Measurements from ENCODE around the gene FANCG. TPM values are rescaled to one million over a fixed set of nuclear protein-coding genes. Genes with fewer than 3 reads are reported as not detected.

FANCG gene
- 25.9 TPM for polyA plus RNA-seq
- long read RNA-seq, donor 1, partial matches to known transcripts, result 0 of 1 reads
- long read RNA-seq, donor 1, other reads (novel, unspliced or antisense), result 0 of 1 reads
- long read RNA-seq, donor 2, partial matches to known transcripts, result 0 of 2 reads
- long read RNA-seq, donor 2, other reads (novel, unspliced or antisense), result 0 of 2 reads
- long read RNA-seq, donor 3, result 0 reads
- long read RNA-seq, donor 4, result 0 reads
- long read RNA-seq, donor 5, partial matches to known transcripts, result 0 of 2 reads
- long read RNA-seq, donor 5, other reads (novel, unspliced or antisense), result 0 of 2 reads
- long read RNA-seq, donor 6, partial matches to known transcripts, result 0 of 2 reads
- long read RNA-seq, donor 6, other reads (novel, unspliced or antisense), result 0 of 2 reads
- long read RNA-seq, donor 7, partial matches to known transcripts, result 0 of 1 reads
- long read RNA-seq, donor 7, other reads (novel, unspliced or antisense), result 0 of 1 reads
- long read RNA-seq, donor 8, partial matches to known transcripts, result 0 of 1 reads
- long read RNA-seq, donor 8, other reads (novel, unspliced or antisense), result 0 of 1 reads
- long read RNA-seq, donor 9, partial matches to known transcripts, result 0 of 1 reads
- long read RNA-seq, donor 9, other reads (novel, unspliced or antisense), result 0 of 1 reads
- long read RNA-seq, donor 10, result 0 reads
- long read RNA-seq, donor 11, result 0 reads

DNA sequence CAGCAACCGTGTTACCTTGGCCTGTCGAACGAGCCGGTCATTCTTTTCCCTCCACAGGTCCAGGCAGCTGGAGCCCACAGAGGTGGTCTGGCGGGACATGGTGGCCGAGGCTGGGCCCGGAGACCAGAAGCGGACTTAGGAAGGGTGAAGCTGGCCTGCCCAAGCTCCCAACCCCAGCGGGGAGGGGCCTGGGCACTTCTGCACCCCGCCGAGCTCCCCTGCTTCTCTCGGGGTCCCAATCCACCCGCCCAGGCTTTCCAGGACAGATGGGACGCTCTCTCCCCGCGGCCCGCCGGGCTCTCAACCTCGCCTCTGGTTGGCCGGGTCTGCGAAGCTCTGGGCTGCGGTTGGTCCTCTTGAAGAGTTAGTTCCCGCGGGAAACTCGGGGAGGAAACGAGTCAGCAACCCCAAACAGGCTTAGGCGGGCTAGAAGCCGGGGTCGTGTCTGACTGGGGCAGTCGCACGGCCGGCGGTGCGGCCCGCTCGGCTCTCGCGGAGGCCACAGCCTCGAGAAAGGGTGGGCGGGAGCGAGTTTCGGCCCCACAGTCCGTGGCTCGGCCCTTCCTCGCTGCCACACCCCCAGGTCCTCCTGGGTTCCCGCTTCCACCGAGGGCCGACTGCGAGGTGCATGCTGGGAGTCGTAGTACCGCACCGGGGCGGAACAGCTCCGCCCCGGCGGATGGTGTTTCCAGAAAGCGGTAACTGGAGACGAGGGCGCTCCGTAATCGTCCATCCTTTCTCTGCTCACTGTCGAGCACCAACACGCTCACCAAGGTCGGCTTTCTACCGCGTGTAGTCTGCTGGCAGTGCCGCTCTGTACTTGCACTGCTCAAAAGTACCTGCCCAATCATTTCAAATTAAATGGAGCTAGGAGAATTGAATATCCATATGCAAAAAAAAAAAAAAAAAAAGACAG is at the start of gene FANCG:
Gene FANCG, minus strand, starts transcription at position 517 of the 916 bp plus-strand sequence. Its CDS starts 418 bp downstream, at position 99.
- Histone ChIP-seq H3K4me1 (ENCODE audit: control insufficient read depth, insufficient read depth, low read length) (peaks cover 3% of the 10 kb centered on the region), H3K36me3 (ENCODE audit: control insufficient read depth, insufficient read depth, low read length) (peaks cover 25% of the 10 kb centered on the region), H3K4me3 (ENCODE audit: low read length) (peak within 1 kb of the TSS; percentile 80), H3K9me3 (ENCODE audit: control insufficient read depth, low read depth, low read length) (no peaks in the 10 kb centered on the region), H3K27ac (ENCODE audit: low read length) (peak within 1 kb of the TSS; percentile 82), H3K27me3 (ENCODE audit: control insufficient read depth, insufficient read depth, low read length) (no peaks in the 10 kb centered on the region)
- WGBS (ENCODE audit: insufficient coverage, low lambda C conversion rate), result no CpG with 5 or more reads among the region's 67 CpGs
- DNase-seq, result peak; percentile 85 to 95

- Histone ChIP-seq H3K36me3 (ENCODE audit: control insufficient read depth, insufficient read depth, low read length) (no peaks in the 10 kb centered on the region), H3K9me3 (ENCODE audit: control insufficient read depth, low read depth, low read length) (no peaks in the 10 kb centered on the region), H3K27ac (ENCODE audit: low read length) (peak overlapping the region; percentile 87), H3K27me3 (ENCODE audit: control insufficient read depth, insufficient read depth, low read length) (no peaks in the 10 kb centered on the region), H3K4me1 (ENCODE audit: control insufficient read depth, insufficient read depth, low read length) (peaks cover 20% of the 10 kb centered on the region), H3K4me3 (ENCODE audit: low read length) (peak overlapping the region; percentile 78)
- DNase-seq, result peak; percentile 88 to 91
- 38% methylated on average over 5 of the region's 30 CpGs for WGBS (ENCODE audit: insufficient coverage, low lambda C conversion rate)
Observed at GRCh38 chr9:35116898-35117551, 37.3 kb upstream of the FANCG start.

DNA sequence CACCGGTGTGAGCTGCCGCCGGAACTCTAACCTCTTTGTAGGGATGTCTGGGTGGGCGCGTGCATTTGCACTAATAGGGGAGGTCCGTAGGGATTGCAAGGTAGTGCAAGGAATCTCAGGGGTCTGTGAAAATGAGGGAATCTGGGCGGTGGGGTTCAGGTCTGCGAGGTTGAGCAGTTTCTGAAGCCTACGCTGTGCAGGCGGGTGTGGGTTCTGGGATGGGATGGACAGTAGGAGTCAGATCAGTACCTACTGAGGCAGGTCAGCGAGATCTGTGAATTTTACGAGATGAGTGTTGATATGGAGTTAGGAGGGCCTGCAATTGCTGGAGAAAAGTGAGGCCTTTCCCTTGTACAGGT is 36.8 kb upstream of the FANCG start:
- no CpG with 5 or more reads among the region's 12 CpGs for WGBS (ENCODE audit: insufficient coverage, low lambda C conversion rate)
- no peak for DNase-seq
- Histone ChIP-seq H3K27me3 (ENCODE audit: control insufficient read depth, insufficient read depth, low read length) (no peaks in the 10 kb centered on the region), H3K27ac (ENCODE audit: low read length) (peak overlapping the region; percentile 87), H3K4me1 (ENCODE audit: control insufficient read depth, insufficient read depth, low read length) (peaks cover 25% of the 10 kb centered on the region), H3K36me3 (ENCODE audit: control insufficient read depth, insufficient read depth, low read length) (no peaks in the 10 kb centered on the region), H3K9me3 (ENCODE audit: control insufficient read depth, low read depth, low read length) (no peaks in the 10 kb centered on the region), H3K4me3 (ENCODE audit: low read length) (peak overlapping the region; percentile 78)

- WGBS (ENCODE audit: insufficient coverage, low lambda C conversion rate), result 0% methylated on average over 2 of the region's 54 CpGs
- Histone ChIP-seq H3K4me3 (ENCODE audit: low read length) (peak within 1 kb of the TSS; percentile 78), H3K36me3 (ENCODE audit: control insufficient read depth, insufficient read depth, low read length) (no peaks in the 10 kb centered on the region), H3K27me3 (ENCODE audit: control insufficient read depth, insufficient read depth, low read length) (no peaks in the 10 kb centered on the region), H3K9me3 (ENCODE audit: control insufficient read depth, low read depth, low read length) (no peaks in the 10 kb centered on the region), H3K4me1 (ENCODE audit: control insufficient read depth, insufficient read depth, low read length) (peaks cover 25% of the 10 kb centered on the region), H3K27ac (ENCODE audit: low read length) (peak within 1 kb of the TSS; percentile 87)
- DNase-seq, result peak; percentile 96 to 99
Observed at GRCh38 chr9:35115680-35116538, 36.2 kb upstream of the FANCG start, which contains the start of gene ATOSB. Gene ATOSB, minus strand, starts transcription at chr9:35115862. Its CDS starts 7,588 bp downstream, at chr9:35108274.

DNA sequence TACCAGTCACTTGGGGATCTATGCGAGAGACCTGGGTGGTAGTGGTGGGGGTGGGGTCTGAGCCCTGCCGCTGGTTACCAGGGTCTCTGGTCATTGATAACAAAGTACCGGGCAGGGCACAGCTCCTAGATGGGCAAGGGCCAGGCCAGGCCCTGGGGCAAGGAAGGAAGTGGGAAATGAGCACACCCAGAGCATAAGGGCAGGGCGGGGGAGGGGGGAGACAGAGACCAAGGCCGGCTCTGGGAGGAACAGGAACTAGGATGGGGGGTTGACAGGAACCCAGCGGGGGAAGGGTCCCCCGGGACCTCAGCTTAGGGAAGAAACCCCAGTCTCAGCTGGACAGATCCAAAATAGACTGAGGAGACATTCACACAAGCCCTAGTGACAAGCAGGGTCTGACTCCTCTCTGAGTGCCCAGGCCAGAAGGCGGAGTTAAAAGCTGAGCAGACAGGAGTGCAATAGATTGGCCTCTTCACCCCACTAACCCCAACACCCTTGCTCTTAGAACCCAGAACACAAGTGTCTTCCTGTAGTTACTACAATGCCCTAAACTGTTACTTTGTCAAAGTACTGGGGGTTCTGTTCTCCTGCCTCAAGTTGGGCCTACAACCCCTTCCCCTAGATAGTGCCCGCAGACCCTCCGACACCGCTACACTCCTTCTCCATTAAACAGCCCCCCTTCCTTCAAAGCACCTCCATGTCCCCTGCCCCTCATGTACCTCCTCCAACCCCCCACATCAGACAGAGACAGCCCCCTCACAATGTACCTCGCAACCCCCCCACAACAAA is 35.3 kb upstream of the FANCG start:
- H3K9me3 ChIP-seq (ENCODE audit: control insufficient read depth, low read depth, low read length), result no peaks in the 10 kb centered on the region
- peaks cover 33% of the 10 kb centered on the region for H3K4me1 ChIP-seq (ENCODE audit: control insufficient read depth, insufficient read depth, low read length)
- peak overlapping the region; percentile 87 for H3K27ac ChIP-seq (ENCODE audit: low read length)
- peak overlapping the region; percentile 78 for H3K4me3 ChIP-seq (ENCODE audit: low read length)
- DNase-seq, result peak in 1 of 2 donors; percentile 74
- H3K36me3 ChIP-seq (ENCODE audit: control insufficient read depth, insufficient read depth, low read length), result no peaks in the 10 kb centered on the region
- no peaks in the 10 kb centered on the region for H3K27me3 ChIP-seq (ENCODE audit: control insufficient read depth, insufficient read depth, low read length)
- no CpG with 5 or more reads among the region's 12 CpGs for WGBS (ENCODE audit: insufficient coverage, low lambda C conversion rate)

- H3K27me3 ChIP-seq (ENCODE audit: control insufficient read depth, insufficient read depth, low read length), result no peaks in the 10 kb centered on the region
- no peaks in the 10 kb centered on the region for H3K36me3 ChIP-seq (ENCODE audit: control insufficient read depth, insufficient read depth, low read length)
- DNase-seq, result peak; percentile 77 to 83
- H3K4me3 ChIP-seq (ENCODE audit: low read length), result peak overlapping the region; percentile 78
- peaks cover 33% of the 10 kb centered on the region for H3K4me1 ChIP-seq (ENCODE audit: control insufficient read depth, insufficient read depth, low read length)
- WGBS (ENCODE audit: insufficient coverage, low lambda C conversion rate), result 0% methylated on average over 1 of the region's 5 CpGs
- no peaks in the 10 kb centered on the region for H3K9me3 ChIP-seq (ENCODE audit: control insufficient read depth, low read depth, low read length)
- peak overlapping the region; percentile 87 for H3K27ac ChIP-seq (ENCODE audit: low read length)
Observed at GRCh38 chr9:35114113-35114839, 34.5 kb upstream of the FANCG start.

DNA sequence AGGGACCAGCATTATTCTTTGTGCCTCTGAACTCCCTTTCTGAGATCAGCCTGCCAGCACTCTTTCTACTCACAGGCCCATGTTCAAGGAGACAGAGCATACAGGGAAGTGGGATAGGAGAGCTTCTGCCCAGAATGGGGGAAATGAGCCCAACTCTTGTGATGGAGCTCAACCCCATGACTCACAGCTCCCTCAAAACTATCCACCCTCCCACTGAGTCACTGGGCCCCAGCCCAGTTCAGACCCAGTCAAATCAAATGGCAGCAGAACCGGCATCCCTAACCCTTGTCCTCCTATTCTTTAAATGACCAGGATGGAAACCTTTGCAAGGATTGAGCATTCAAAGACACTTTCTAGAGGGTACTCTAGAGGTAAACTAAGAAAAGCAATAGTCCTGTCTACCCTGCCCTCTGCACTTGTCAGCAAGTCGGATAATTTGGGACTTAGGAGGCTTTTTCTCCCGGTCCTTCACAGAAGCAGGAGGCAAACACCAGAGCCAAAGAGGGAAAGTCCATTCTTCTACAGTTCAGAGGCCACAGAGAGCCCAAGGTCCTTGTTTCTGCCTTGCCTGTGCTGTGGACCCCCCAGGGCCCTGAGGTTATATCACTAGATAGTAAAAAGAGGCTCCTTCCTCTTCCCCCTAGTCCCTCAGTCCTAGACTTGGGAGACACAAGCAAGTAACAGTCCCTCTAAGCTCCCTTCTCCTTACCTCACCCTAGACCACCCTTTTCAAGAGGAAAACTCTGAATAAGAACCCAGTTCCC is 32.7 kb upstream of the FANCG start:
- Histone ChIP-seq H3K27me3 (ENCODE audit: control insufficient read depth, insufficient read depth, low read length) (no peaks in the 10 kb centered on the region), H3K4me3 (ENCODE audit: low read length) (no peak overlapping the region), H3K4me1 (ENCODE audit: control insufficient read depth, insufficient read depth, low read length) (peaks cover 33% of the 10 kb centered on the region), H3K36me3 (ENCODE audit: control insufficient read depth, insufficient read depth, low read length) (peaks cover 9% of the 10 kb centered on the region), H3K9me3 (ENCODE audit: control insufficient read depth, low read depth, low read length) (no peaks in the 10 kb centered on the region), H3K27ac (ENCODE audit: low read length) (peak overlapping the region; percentile 47)
- DNase-seq, result no peak
- no CpG with 5 or more reads among the region's 3 CpGs for WGBS (ENCODE audit: insufficient coverage, low lambda C conversion rate)
